HFF-Myc (cell line): ENCODE results near the gene SNN.
A peak's percentile ranks its signal among the peaks of the same experiment; 100 is the strongest.

Experiments used
- DNase-seq: peaks from one replicate; pipeline ENCODE4 v3.0.0-alpha.2; 2011; ENCODE audit warnings: low read depth; ENCODE audit errors: extremely low read depth
- H3K4me3 ChIP-seq: replicated peaks from 2 replicates; pipeline ENCODE4 v1.5.1; 2011; ENCODE audit warnings: low read depth, mild to moderate bottlenecking, control low read depth, low read length
- TF ChIP-seq, protein P1 (sequence below): IDR thresholded peaks from 2 replicates; pipeline ENCODE4 v1.5.1; 2012; ENCODE audit warnings: mild to moderate bottlenecking, low read depth, low read length, control low read depth; ENCODE audit errors: missing control alignments

The SNN gene

DNA sequence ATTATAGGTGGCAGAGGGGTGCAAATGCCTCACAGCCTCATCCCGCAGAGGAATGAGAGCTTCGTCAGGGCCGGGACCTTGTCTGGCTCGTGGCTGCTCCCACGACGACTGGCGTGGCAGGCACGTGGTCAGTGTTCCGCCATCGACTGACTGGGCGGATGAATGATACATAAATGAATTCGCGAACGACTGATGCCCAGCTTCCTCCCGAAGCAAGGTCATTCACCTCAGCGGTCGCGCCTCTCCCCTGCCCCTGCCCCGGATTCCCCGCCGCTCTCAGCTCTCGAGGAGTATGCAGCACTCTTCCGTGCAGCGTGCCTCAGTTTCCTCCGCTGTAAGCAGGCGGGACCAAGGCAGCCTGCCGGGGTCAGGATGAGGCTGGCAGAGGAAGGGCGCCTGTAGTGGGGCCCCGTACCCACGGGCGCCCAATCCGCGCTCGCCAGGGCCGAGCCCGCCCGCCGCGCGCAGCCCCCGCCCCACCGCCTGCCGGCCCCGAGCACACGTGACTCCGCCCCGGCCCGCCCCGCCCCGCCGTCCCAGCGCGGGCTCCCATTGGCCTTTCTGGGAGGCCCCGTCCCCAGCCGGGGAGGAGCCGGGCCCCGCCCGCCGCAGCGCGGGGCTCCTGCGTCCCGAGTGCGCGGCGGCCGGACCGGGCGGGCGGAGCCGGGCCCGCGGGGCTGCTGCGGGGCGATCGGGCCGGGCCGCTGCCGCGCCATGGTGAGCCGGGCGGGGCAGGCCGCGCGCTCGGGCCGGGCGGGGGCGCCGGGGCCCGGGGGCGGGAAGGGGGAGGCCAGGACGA lies at the start of gene SNN:
SNN (plus strand) TSS at position 632 of the 799 bp plus-strand sequence. CDS start 7,605 bp downstream, outside the sequence.
- H3K4me3 ChIP-seq, result peak within 1 kb of the TSS; percentile 58
- DNase-seq, result no peak
- TF ChIP-seq, protein P1, sequence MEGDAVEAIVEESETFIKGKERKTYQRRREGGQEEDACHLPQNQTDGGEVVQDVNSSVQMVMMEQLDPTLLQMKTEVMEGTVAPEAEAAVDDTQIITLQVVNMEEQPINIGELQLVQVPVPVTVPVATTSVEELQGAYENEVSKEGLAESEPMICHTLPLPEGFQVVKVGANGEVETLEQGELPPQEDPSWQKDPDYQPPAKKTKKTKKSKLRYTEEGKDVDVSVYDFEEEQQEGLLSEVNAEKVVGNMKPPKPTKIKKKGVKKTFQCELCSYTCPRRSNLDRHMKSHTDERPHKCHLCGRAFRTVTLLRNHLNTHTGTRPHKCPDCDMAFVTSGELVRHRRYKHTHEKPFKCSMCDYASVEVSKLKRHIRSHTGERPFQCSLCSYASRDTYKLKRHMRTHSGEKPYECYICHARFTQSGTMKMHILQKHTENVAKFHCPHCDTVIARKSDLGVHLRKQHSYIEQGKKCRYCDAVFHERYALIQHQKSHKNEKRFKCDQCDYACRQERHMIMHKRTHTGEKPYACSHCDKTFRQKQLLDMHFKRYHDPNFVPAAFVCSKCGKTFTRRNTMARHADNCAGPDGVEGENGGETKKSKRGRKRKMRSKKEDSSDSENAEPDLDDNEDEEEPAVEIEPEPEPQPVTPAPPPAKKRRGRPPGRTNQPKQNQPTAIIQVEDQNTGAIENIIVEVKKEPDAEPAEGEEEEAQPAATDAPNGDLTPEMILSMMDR, result no peak

GRCh38 chr16:11619327-11619851 lies 48.9 kb upstream of the SNN start:
- TF ChIP-seq, protein P1, result no peak
- no peak for DNase-seq
- H3K4me3 ChIP-seq, result no peak overlapping the region

GRCh38 chr16:11620243-11621003 lies 47.8 kb upstream of the SNN start:
- no peak for DNase-seq
- TF ChIP-seq, protein P1, result no peak
- H3K4me3 ChIP-seq, result no peak overlapping the region

GRCh38 chr16:11621539-11621919 lies 46.7 kb upstream of the SNN start:
- H3K4me3 ChIP-seq, result no peak overlapping the region
- no peak for DNase-seq
- TF ChIP-seq, protein P1, result no peak

GRCh38 chr16:11621920-11622651 lies 46.2 kb upstream of the SNN start:
- DNase-seq, result no peak
- TF ChIP-seq, protein P1, result no peak
- no peak overlapping the region for H3K4me3 ChIP-seq

- no peak for DNase-seq
- no peak overlapping the region for H3K4me3 ChIP-seq
- TF ChIP-seq, protein P1, result no peak
These were observed 44.0 kb upstream of the SNN start for GRCh38 chr16:11624205-11624604.
